Umbilical cord (tissue), 2 donors: ENCODE data around the gene CNFN. TPM values are rescaled to one million over a fixed set of nuclear protein-coding genes. Genes with fewer than 3 reads are reported as not detected.
"Not testable (repeated sequence)": the region's sequence is repeated elsewhere in the genome, so short reads cannot be mapped to it uniquely, and the experiment has no call there.

Experiments
- DNase-seq: peaks from one replicate; pipeline ENCODE4 v3.0.0-alpha.2; 2015; ENCODE audit warnings: low spot score
- total RNA-seq: library from RNA; depleted of rRNA; stranded (reverse); fragments of >200 nt; gene quantifications from one replicate; pipeline ENCODE4 v1.2.3, GENCODE V29; 2014; ENCODE audit warnings: low replicate concordance; ENCODE audit not compliant: insufficient read depth

CNFN gene
- total RNA-seq, 1 donor from 2014 or later: not detected

- DNase-seq: no peak
Measured at GRCh38 chr19:42351079-42351735, 38.9 kb downstream of the CNFN start.

- DNase-seq: no peak
Measured at GRCh38 chr19:42350417-42350816, 39.7 kb downstream of the CNFN start.

GRCh38 chr19:42349378-42350107, 40.6 kb downstream of the CNFN start:
- no peak for DNase-seq

DNA sequence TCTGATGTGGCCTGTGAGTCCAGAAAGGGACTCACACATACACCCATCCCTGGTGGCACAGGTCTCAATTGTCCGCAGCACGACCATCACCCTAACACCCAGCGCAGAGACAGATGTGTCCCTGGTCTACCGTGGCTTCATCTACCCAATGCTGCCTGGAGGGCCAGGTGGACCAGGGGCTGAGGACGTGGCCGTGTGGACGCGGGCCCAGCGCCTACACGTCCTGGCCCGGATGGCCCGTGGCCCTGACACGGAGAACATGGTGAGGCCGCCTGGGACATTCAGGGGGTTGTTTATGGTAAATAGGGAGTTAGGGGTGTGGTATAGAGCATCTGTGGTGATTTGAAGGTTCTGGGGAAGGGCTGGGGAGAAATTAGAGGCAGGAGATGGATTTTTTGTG, 41.9 kb downstream of the CNFN start:
- DNase-seq: no peak

GRCh38 chr19:42345191-42345812, 44.8 kb downstream of the CNFN start:
- no peak for DNase-seq

DNA sequence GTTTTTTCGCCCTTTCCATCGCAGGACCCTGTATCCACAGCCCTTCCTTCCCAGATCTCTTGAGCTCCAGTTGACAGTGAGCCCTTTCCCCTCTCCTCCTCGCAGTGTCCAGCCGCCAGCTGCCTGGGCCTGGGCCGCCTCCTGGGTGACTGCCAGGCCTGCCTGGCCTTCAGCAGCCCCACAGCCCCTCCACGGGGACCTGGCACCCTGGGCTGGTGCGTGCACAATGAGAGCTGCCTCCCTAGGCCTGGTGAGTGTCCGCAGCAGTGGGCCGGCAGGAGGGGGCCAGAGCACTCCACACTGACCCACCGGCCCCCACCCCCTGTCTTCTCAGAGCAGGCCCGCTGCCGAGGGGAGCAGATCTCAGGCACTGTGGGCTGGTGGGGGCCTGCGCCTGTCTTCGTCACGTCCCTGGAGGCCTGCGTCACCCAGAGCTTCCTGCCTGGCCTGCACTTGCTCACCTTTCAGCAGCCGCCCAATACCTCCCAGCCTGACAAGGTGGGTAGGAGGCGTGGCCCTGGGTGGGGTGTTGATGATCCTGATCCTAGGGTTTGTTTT, 45.7 kb downstream of the CNFN start:
- no peak for DNase-seq

DNA sequence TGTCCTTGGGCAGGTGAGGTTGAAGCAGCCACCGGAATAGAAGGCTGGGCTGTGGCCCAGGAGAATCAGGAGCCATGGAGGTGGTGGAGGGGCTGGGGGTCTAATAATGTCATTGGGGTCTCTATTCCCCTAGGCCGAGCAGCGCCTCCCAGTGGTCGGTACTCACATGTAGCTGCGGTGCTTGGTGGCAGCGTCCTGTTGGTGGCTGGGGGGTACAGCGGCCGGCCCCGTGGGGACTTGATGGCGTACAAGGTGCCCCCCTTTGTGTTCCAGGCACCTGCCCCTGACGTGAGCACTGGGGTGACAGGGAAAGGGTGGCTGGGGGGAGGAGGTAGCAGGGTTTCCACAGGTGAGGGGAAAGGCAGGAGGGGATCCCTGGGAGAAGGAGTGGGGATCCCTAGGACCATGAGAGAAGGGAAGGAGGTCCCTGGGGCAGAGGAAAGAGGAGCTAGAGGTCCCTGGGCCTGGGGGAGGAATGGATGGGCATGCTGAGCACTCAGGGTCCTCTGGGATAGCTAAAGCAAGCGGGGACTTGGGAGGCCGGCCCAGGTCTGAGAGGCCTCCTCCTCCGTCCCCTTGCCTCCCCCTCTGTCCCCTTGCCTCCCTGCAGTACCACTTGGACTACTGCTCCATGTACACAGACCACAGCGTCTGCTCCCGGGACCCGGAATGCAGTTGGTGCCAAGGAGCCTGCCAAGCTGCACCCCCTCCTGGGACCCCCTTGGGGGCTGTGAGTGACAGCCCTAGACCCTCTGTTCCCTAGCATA, 46.6 kb downstream of the CNFN start:
- DNase-seq: no peak

- not testable (repeated sequence) for DNase-seq
Measured at GRCh38 chr19:42339922-42340321, 50.2 kb downstream of the CNFN start.

GRCh38 chr19:42339126-42339860, 50.8 kb downstream of the CNFN start:
- DNase-seq: not testable (repeated sequence)

Other genes starting within 250 kb of the CNFN start
- 26.5 TPM for gene DEDD2, start 172.6 kb downstream of the CNFN start, total RNA-seq
- gene ZNF526, start 170.0 kb downstream of the CNFN start, total RNA-seq: 7.5 TPM
- 7.2 TPM for gene GSK3A, start 147.7 kb downstream of the CNFN start, total RNA-seq
- gene ERF, start 135.2 kb downstream of the CNFN start, total RNA-seq: 33.2 TPM
- gene CIC, start 121.0 kb downstream of the CNFN start, total RNA-seq: 10.4 TPM
- not detected for gene PRR19, start 88.2 kb downstream of the CNFN start, total RNA-seq
- 3.4 TPM for gene PAFAH1B3, start 87.7 kb downstream of the CNFN start, total RNA-seq
- gene TMEM145, start 77.0 kb downstream of the CNFN start, total RNA-seq: not detected
- gene MEGF8, start 64.7 kb downstream of the CNFN start, total RNA-seq: 19.5 TPM
- 6.5 TPM for gene LIPE, start 37.1 kb upstream of the CNFN start, total RNA-seq
- gene CXCL17, start 52.6 kb upstream of the CNFN start, total RNA-seq: not detected
- 3.4 TPM for gene CEACAM1, start 138.2 kb upstream of the CNFN start, total RNA-seq
- 0.96 TPM for gene CEACAM8, start 204.6 kb upstream of the CNFN start, total RNA-seq